Iris pigment epithelial cell (primary cell): ENCODE measurements around the gene FAM47E.
"Not testable (repeated sequence)": the region's sequence is repeated elsewhere in the genome, so short reads cannot be mapped to it uniquely, and the experiment has no call there.

Experiments used
- DNase-seq: peaks from one replicate; pipeline ENCODE4 v3.0.0-alpha.2; 2011; ENCODE audit warnings: low read depth

Gene FAM47E

GRCh38 chr4:76270244-76271175 lies 19.0 kb downstream of the FAM47E start:
- DNase-seq = no peak

GRCh38 chr4:76271248-76271647 lies 19.7 kb downstream of the FAM47E start:
- DNase-seq = no peak

GRCh38 chr4:76272073-76272472 lies 20.6 kb downstream of the FAM47E start:
- DNase-seq = no peak

GRCh38 chr4:76272582-76272981 lies 21.1 kb downstream of the FAM47E start:
- no peak for DNase-seq

DNA sequence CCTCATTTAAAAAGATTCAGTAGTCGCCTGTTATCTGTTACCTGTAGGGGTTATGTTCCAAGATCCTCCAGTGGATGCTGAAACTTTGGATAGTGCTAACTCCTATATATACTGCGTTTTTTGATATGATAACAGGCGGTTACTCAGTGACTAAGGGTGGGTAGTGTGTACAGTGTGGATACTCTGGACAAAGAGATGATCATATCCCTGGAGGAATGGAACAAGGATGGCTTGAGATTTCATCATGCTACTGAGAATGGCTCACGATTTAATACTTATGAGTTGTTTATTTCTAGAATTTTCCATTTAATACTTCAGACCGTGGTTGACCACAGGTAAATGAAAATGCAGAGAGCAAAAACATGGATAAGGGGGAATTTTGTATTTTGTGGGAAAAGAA lies 21.5 kb downstream of the FAM47E start:
- DNase-seq = no peak

- no peak for DNase-seq
Measured at GRCh38 chr4:76275486-76276124, 24.1 kb downstream of the FAM47E start.

GRCh38 chr4:76276813-76277212 lies 25.3 kb downstream of the FAM47E start:
- DNase-seq = no peak

DNA sequence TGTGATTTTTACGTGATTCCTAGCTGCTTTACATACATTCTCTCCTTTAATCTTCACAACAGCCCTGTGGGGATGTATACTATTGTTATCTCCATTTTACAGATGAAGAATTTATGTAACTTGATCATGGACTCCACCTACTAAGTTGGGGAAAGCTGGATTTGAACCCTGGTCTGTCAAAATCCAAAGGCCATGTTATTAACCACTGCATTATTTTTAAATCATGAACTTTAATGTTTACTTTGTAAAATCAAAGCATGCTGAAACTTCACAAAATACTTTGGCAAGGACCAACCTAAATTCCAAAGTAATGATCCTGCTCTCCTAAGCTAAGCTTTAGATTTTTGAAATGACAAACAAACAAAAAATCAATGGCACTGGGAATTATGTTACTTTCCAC lies 26.1 kb downstream of the FAM47E start:
- DNase-seq = no peak

GRCh38 chr4:76278583-76278982 lies 27.1 kb downstream of the FAM47E start:
- no peak for DNase-seq

GRCh38 chr4:76279462-76279861 lies 27.9 kb downstream of the FAM47E start:
- DNase-seq = no peak

DNA sequence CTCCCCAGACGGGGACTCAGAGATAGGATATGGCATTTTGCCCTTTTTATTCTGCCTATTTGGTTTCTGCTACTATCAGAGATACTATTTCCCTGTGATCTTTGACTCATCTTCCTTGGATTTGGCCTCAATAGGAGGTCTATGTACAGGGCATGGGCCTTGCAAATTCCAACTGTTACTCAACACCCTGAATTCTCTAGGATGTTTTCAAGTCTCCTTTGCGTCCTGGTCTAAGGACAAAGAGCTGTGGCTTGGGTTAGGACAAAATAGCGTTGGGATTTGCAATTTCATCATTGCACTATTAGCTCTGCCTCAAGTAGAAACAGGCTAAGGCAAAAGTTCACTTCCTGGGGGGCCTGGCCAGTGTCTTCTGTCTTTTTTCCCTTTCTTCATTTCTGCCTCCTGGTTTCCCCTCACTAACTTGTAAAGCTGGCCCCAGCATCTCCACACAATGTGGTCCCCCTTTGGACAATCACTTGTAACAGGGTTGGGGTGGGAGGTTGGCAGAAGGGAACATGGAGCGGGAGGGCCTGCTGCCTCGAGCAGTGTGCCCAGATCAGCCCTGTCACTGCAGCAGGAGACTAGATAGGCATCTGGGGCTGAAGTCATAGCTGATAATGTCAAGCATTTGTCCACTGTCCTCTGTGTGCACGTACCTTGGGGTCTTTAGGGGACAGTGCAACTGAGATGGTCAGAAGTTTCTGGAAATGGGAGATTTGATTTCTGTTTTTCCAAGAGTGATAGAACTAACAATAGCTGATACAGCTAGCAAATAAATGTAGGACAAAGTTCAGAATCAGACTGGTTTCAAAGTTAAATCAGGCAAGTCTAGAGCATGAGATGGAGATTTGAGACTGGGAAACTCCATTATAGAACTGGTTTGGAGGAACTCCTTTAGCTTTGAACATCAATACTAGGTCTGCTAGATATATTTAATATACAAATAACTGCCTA lies 29.2 kb downstream of the FAM47E start:
- DNase-seq = no peak

DNA sequence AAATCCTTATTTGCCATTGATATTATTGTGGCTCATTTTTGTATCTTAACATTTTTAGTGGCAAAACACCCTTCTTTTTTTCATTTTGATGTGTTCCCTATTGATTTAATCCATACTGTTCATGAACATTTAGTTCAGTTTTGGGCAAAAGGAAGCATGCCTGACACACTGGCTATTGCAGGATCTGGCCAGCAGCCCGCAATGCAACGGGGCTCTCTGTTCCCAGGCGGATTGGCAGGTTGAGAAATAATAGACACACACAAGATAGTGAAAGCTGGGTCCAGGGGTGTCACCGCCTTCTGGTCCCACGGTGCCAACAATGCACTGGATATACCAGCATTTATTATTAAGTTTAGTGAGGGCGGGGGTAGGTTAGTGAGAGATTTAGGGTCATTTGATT lies 30.1 kb downstream of the FAM47E start:
- DNase-seq = not testable (repeated sequence)

DNA sequence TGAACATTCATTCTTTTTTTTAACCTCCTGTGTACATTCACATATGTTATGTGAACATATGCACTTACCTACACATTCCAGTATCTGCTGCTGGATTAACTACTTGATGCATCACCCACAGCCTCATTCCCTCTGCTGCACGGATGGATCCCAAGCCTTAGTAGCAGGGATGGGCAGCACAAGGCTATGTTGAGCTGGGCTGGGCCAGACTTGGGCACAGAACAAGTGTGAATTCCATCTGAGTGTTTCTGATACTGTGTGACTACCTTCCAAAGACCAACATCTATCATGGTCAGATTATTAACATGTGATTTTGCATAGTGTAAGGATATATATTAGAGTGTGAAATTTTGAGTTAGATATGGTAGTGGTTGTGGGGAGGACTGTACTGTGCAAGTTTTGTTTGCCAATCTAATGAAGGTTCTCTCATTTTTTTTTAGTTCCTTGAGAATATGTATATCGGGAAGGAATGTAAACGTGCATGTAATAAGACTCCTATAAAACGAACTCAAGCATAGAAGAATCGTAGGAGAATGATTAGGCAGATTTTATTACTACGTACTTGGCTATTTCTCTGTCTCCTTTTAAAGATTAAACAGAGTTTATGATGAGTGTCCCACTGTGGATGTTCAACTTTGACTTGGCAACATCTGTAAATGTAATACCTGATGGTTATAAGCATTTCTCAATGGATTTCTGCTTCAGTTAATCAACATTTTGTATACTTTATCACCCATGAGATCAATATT lies 31.6 kb downstream of the FAM47E start:
- DNase-seq = no peak

DNA sequence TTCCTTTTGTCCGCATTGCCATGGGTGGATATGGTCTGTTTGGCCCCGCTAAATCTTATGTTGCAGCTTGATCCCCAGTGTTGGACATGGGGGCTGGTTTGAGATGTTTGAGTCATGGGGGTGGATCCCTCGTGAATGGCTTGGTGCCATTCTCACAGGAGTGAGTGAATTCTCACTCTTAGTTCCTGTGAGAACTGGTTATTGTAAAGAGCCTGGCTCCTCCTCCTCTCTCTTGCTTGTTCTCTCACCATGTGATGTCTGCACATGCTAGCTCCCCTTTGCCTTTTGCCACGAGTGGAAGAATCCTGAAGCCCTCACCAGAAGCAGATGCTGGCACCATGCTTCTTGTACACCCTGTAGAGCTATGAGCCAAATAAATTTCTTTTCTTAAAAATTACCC lies 32.4 kb downstream of the FAM47E start:
- DNase-seq = no peak

DNA sequence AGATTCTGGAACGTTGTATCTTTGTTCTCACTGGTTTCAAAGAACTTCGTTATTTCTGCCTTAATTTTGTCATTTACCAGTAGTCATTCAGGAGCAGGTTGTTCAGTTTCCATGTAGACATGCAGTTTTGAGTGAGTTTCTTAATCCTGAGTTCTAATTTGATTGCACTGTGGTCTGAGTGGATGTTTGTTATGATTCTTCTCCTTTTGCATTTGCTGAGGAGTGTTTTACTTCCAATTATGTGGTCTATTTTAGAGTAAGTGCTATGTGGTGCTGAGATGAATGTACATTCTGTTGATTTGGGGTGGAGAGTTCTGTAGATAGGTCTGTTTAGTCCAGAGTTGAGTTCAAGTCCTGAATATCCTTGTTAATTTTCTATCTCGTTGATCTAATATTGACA lies 36.3 kb downstream of the FAM47E start:
- DNase-seq = not testable (repeated sequence)

DNA sequence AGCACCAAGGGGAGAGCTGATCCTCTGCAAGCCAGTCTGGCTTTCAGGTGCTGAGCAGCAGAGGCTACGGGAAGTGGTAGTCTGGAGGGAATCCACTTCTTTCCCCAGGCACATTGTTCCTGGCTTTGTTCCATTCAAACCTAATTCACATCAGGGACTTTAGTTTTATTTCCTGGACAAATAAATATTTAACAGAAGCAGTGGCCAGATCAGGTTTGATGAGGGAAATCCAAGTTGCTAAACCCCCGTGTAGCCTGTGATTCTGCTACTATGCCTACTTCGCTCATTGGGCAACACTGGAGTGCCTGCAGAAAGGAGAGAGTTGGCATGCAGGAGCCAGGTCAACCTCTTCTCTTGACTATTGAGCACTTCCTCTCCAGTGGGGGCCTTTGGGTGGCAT lies 41.2 kb downstream of the FAM47E start:
- DNase-seq = no peak

DNA sequence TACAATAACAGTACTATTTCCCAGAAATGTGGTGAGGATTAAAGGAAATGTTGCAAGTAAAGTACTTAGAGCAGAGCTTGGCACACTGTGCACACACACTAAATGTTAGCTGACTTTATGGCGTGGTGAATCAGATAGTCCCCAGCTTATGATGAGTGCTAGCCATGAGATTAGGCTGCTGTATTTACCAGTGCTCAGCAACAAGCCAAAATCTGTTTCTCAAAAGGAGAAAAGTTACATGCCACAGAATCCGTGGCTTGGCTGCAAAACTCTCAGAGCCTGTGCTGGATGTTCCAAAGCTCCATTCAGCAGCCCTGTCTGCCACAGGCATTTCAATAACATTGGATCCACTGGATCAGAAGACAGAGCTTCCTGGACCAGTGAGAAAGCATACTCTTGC lies 42.3 kb downstream of the FAM47E start:
- DNase-seq = no peak

- no peak for DNase-seq
Measured at GRCh38 chr4:76296286-76296820, 44.8 kb downstream of the FAM47E start.

DNA sequence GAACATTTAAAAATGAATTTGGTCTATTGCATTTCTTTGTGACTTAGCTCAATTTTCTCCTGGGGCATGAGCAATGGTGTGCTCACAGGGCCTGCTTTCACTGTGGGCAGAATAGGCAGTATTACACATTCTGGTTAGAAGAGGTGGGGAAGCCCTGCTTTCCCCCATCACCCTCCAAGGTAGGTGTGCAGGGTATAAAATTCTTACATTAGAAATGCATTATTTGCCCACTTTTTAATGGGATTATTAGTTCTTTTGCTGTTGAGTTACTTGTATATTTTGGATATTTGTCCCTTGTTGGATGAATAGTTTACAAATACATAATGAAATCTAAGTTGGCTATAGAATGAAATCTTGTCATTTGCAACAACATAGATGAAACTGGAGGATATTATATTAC lies 46.7 kb downstream of the FAM47E start:
- no peak for DNase-seq

GRCh38 chr4:76300012-76300411 lies 48.5 kb downstream of the FAM47E start:
- no peak for DNase-seq

GRCh38 chr4:76301068-76301774 lies 49.7 kb downstream of the FAM47E start:
- peak; percentile 91 for DNase-seq
